NCI-H2107 treated with DMSO at 0.1 percent for 48 hours (cell line): ENCODE measurements around the gene EDEM2.
"Not testable (repeated sequence)": the region's sequence is repeated elsewhere in the genome, so short reads cannot be mapped to it uniquely, and the experiment has no call there.

ENCODE experiments used
- DNase-seq: peaks from one replicate; lab custom pipeline; 2025; ENCODE audit not compliant: unreplicated experiment; lab: John Stamatoyannopoulos, UW

The EDEM2 gene, protein sequence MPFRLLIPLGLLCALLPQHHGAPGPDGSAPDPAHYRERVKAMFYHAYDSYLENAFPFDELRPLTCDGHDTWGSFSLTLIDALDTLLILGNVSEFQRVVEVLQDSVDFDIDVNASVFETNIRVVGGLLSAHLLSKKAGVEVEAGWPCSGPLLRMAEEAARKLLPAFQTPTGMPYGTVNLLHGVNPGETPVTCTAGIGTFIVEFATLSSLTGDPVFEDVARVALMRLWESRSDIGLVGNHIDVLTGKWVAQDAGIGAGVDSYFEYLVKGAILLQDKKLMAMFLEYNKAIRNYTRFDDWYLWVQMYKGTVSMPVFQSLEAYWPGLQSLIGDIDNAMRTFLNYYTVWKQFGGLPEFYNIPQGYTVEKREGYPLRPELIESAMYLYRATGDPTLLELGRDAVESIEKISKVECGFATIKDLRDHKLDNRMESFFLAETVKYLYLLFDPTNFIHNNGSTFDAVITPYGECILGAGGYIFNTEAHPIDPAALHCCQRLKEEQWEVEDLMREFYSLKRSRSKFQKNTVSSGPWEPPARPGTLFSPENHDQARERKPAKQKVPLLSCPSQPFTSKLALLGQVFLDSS

DNA sequence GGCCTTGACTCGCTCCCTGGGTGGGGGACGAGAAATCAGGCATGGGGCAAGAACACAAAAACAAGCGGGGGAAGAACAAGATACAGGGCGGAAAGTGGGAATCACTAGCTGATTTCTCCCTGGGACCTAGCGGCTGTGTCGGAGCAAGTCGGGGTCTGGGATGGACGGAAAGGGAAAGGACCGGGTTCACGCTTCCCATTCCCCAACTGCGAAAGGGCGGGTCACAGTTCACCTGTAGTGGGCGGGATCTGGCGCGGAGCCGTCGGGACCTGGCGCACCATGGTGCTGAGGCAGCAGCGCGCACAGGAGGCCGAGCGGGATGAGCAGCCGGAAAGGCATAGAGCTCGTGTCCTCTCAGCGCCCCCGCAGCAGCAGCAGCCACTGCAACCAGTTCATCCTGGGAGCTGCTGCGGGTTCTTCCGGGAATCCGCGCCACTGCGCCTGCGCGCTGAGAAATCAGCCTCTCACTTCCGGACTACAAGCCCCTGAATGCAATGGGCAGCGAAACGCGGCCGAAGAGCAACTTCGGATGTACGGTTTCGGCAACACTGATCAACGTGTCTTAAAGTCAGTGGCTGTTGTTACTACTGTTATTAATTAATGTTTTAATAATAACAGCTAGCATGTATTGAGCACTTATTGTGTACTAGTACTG is at the start of gene EDEM2:
Gene EDEM2, minus strand, starts transcription at position 417 of the 655 bp plus-strand sequence. Its CDS starts 78 bp downstream, at position 339.
- peak; percentile 39 for DNase-seq

DNA sequence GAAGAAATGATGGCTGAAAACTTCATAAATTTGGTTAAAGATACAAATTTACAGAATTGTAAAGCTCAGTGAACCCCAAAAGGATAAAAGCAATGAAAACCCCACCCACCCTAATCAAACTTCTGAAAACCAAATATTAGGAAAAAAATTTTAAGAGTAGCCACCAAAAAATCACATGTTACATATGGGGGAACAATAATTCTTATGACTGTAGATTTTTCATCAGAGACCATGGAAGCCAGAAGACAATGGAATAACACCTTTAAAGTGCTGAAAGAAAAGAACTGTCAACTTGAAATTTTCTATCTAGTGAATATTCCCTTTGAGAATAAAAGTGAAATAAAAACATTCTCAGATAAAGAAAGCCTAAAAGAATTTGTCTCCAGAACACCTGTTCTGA is 49.2 kb upstream of the EDEM2 start:
- DNase-seq = no peak

DNA sequence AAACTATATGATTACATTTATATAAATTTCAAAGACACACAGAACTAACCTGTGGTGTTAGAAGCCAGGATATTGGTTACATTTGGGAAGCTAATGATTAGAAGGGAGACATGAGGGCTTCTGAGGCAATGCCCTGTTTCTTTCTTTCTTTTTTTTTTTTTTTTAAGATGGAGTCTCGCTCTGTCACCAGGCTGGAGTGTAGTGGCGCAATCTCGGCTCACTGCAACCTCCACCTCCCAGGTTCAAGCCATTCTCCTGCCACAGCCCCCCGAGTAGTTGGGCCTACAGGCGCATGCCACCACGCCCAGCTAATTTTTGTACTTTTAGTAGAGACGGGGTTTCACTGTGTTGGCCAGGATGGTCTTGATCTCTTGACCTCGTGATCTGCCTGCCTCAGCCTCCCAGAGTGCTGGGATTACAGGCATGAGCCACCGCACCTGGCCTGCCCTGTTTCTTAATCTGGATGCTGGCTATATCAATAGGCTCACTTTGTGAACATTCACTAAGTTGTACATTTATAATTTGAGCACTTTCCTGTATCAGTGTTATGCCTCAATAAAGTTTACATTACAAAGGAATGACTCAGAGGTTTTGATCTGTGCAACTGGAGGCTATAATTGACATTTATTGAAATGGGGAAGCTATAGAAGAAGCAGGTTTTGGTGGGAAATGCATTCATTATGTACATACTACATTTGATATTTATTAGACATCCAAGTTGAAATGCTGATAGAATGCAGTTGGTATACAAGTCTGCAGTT is 46.1 kb upstream of the EDEM2 start:
- not testable (repeated sequence) for DNase-seq

DNA sequence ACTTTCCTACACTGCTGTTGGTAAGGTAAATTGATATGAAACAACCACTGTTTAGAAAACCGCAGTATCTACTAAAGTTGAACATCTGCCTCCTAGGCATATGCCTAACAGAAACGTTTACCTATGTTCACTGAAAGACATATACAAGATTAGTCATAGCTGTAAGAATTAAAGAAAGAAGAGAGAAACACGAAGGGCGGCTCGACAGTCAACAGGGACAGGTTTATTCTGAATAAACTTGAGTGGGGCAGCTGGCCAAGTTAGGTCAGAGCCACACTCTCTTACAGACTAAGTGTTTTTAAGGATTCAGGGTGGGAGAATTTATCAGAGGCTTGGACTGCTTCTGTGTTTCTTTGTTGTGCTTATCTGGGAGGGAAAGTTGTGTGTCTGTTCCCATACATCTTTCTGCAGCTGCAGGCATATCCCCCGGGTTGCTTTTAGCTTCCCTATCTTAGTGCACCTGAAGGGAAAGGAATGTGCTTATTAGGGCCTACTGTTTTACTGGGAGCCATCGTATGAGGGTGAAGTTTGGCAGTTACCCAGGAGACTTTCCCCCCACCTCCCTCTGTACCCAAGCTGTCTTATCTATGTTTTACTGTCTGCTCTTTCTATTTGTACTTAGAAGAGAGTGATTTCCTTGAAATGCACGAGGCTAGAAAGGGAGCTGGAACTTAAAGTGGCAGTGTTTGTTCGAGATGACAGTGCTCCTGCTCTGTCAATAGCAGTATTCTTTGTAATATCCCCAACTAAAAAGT is 45.2 kb upstream of the EDEM2 start:
- no peak for DNase-seq

DNA sequence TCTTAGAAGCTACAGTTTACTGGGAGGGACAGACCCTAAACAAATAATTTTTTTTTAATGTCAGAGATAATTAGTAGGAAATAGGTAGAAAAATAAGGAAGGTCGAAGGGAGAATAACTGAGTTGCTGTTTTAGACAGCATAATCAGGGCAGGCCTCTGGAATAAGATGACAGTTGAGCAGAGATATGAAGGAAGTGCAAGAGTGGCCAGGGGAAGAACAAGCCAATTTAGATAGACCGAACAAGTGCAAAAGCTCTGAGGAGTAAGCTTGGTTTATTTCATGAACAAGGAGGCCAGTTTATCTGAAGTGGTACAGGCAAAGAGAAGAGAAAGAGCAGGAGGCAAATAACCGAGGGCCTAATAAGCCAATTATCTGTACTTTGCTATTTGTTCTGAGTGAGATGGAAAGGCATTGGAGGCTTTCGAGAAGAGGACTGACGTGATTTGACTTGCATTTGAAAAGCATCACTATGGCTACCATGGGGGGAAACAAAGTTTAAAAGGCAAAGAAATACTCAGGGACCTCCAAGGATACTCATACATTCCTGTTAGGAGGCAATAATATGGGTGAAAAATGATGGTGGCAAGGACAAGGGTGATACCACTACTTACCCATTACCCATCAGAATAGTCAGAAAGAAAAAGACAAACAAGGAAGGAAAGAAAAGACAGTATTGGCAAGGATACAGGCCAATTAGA is 44.4 kb upstream of the EDEM2 start:
- DNase-seq = no peak

DNA sequence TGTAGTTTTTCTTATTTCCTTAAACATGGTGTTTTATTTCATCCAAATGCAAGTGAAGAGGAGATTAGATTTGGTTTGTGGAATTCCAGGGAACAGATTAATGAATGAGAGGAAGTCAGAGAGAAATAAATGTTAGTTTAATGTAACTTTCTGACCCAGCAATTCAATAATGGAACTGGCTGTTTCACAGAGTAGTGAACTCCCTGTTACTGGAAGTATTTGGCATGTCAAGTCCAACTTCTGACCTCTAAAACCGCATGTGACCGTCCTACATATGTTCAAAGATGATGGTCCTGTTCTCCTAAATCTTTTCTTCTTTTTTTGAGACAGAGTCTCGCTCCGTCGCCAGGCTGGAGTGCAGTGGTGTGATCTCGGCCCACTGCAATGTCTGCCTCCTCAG is 43.4 kb upstream of the EDEM2 start:
- no peak for DNase-seq

DNA sequence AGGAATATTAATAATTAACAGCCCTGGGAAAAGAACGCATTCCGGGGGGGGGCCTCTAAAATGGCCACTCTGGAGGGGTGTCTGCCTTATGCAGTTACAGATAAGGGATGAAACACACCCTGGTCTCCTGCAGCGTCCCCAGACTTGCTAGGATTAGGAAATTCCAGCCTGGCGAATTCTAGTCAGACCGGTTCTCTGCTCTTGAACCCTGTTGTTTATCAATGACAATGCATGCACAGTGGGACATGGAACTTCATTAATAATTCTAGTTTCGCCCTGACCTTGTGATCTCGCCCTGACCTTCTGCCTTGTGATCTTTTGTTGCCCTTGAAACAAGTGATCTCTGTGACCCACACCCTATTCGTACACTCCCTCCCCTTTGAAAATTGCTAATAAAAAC is 42.1 kb upstream of the EDEM2 start:
- DNase-seq = not testable (repeated sequence)

DNA sequence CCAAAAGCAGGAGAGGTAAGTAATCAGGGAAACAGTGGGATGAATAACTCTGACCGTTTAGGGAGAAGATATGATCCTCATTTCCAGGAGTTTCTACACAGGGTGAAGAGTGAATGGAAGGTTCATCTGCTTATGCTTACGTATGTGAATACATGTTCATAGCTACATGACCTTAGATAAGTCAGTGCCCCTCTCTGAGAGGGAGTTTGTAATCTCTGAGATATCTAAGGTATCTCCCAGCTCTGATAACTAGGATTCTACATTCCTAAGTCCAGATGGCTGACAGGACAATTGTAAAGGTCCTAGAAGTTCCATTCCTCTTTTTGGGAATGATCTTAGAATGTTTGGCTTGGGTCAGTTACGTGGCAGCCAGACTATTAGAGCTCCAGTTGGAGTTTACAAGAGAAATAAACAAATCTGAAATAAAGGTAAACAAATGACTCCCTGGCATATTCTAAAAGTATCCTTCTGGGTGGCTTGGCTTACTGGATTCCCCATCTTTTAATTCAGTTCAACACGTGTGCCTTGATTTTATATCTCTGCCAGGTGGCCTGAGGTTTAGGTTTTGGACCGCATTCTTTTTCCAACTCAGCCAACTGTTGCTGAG is 40.6 kb upstream of the EDEM2 start:
- no peak for DNase-seq

DNA sequence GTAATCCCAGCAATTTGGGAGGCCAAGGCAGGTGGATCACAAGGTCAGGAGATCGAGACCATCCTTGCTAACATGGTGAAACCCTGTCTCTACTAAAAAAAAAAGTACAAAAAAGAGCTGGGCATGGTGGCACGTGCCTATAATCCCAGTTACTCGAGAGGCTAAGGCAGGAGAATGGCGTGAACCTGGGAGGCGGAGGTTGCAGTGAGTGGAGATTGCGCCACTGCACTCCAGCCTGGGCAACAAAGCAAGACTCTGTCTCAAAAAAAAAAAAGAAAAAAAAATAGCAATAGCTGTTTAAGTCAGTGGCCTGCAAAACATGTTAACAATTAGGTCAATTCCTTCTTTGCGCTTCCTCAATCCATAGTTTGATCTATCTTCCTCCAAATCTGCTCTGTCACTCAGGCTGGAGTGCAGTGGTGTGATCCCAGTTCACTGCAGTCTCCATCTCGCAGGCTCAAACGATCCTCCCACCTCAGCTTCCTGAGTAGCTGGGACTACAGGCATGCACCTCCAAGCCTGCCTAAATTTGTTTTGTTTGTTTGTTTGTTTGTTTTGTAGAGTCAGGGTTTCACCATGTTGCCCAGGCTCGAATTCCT is 39.7 kb upstream of the EDEM2 start:
- not testable (repeated sequence) for DNase-seq

DNA sequence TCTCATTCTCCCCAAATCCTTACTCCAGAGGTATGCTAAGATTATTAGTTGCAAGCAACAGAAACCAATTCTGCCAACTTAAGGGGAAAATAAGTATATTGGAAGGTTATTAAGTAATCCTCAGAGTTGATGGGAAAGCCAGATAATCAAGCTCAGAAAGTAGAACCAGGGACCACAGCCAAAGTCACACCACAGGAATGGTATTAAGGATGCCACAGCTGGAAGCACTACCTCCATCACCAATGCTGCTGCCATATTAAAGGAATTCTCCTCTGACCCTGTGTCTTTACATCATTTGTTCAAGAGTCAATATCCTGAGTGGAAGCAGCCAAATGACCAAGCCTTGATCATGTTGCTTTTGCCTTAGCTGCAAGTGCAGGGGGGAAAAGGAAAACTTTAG is 34.6 kb upstream of the EDEM2 start:
- DNase-seq = no peak

DNA sequence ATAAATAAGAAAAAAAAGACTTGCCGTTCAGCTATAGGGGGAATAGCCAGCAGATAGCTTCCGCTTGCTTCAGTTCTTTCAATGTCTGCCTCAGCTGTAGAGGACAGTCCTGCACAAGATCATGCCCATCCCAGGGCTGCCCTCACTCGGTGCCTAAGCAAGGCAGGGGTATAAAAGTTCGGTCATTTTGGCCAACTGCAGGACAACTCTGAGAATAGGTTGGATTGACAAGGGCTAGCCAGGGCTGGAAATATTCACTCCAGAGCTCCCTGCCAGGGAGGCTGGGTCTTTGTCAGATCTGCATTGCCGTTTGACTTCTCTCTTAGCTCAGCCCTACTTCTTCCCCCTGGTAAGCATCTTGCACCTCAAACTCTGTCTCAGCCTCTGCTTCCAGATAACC is 33.1 kb upstream of the EDEM2 start:
- DNase-seq = no peak

DNA sequence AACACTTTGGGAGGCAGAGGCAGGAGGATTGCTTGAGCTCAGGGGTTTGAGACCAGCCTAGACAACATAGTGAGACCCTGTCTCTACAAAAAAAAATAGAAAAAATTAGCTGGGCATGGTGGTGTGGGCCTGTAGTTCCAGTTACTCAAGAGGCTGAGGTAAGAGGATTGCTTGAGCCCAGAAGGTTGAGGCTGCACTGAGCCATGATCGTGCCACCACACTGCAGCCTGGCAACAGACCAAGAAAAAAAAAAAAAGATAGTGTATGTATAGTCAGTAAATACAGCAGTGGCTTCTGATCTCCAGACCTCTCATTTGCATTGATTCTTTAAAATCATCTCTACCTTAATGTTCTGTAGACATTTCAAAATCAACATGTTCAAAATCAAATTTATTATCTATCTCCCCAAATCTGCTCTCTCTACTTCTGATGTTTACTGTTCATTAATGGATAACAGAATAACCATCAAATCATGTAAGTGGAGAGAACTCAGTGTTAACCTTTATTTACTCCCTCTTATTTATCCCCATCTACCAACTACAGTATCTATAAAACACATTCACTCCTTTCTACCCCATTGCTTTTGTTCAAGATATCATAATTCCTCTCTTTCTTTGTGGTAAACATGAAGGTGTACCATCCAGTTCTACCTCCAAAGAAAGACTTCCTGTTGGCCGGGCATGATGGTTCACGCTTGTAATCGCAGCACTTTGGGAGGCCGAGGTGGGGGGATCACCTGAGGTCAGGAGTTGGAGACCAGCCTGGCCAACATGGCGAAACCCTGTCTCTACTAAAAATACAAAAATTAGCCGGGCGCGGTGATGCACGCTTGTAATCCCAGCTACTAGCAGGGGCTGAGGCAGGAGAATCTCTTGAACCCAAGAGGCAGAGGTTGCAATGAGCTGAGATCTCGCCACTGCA is 32.4 kb upstream of the EDEM2 start:
- DNase-seq = no peak

DNA sequence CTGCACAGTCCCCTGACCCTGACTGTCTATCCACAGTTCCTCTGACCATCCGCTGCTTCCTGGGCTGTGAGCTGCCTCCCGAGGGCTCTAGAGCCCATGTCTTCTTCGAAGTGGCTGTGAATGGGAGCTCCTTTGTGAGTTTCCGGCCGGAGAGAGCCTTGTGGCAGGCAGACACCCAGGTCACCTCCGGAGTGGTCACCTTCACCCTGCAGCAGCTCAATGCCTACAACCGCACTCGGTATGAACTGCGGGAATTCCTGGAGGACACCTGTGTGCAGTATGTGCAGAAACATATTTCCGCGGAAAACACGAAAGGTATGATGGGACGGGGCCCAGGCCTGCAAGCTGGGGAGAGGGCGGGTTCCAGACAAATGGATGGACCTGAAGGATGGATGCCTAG is 29.0 kb upstream of the EDEM2 start:
- no peak for DNase-seq

DNA sequence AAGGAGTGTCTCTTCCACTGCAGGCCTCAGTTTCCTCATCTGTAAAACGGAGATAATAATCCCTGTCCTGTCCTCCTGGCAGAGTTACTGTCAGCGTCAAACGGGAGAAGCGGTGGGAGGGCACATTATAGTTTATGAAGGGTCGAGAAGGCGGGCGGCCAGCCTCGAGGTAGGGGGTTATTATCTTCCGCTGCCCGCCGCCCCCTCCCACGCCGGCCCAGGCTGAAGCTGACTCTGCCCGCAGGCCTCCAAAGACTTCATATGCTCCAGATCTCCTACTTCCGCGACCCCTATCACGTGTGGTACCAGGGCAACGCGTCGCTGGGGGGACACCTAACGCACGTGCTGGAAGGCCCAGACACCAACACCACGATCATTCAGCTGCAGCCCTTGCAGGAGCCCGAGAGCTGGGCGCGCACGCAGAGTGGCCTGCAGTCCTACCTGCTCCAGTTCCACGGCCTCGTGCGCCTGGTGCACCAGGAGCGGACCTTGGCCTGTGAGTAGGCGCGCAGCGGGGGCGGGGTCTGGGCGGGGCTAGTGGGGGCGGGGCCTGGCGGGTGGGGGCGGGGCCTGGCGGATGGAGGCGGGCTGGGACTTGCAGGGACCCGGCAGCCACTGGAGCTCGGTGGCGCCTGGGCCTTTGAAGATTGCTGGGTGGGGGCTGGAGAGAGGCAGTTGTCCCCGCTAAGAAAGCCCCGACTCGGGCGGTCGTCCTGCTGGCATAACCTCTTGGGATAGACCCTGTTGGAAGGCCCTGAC is 27.5 kb upstream of the EDEM2 start:
- no peak for DNase-seq

DNA sequence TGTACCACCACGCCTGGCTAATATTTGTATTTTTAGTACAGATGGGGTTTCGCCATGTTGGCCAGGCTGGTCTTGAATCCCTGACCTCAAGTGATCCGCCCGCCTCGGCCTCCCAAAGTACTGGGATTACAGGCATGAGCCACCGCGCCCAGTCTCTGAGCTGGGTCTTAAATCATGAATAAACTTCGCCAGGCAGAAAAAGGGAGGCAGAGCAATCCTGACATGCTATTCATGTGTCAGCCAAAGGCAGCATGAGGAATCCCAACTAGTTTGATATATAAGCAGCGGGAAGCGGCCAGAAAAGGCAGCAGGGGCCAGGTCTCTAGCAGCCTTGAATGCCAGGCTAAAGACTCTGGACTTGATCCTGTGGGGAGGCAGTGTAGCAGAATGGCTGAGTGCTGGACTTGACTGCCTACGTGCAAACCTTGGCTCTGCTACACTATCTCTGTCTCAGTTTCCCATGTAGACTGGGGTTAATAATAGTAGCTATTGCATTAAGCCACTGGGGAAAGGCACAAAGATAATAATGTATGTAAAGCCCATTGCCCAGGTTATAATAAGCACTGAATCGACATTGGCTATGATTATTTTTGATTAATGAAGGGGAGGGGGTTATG is 26.5 kb upstream of the EDEM2 start:
- DNase-seq = no peak

DNA sequence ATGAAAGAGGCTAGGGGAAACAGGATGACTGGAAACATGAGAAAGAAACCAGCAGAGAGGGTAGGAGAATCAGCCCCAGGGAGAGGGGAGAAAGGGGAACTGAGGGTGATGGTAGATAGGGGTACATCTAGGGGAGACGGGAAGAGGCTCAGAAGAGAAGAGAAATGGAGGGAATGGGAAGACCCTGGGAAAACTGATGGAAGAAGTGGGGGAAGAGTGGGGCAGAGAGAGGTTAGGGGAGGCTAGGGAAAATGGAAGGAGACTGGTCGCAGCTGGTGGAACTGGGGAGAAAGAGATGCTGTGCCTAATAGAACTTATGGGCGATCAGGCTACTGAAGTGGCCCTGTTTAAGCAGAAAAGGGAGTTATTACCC is 25.3 kb upstream of the EDEM2 start:
- no peak for DNase-seq

DNA sequence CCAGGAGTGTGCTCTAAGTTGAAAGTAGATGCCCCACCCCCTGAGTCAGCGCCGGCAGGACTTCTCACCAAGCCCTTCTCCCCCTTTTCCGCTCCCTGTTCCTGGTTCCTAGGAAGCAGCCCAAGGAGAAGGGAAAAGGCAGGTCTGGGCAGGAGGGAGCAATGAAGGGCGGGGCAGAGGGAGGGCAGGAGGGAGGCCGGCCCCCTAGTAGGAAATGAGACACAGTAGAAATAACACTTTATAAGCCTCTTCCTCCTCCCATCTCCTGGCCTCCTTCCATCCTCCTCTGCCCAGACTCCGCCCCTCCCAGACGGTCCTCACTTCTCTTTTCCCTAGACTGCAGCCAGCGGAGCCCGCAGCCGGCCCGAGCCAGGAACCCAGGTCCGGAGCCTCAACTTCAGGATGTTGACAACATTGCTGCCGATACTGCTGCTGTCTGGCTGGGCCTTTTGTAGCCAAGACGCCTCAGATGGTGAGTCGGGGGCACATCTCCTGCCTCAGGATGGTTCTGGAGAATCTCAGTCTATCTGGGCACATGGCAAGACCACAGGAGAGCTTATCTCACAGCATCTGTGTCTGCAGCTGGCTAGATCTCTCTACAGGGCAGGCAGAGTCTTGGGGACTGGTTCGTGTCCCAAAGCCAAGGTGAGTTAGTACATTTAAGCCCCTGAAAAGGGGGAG is 24.8 kb upstream of the EDEM2 start, which contains the start of gene PROCR:
Gene PROCR, plus strand, starts transcription at position 320 of the 681 bp plus-strand sequence. Its CDS starts 83 bp downstream, at position 403.
- DNase-seq = no peak
